PC-3 (cell line): Measurements from ENCODE around the gene ANKRD13B. TPM values are rescaled to one million over a fixed set of nuclear protein-coding genes. Genes with fewer than 3 reads are reported as not detected.
A peak's percentile ranks its signal among the peaks of the same experiment; 100 is the strongest.
"Not testable (repeated sequence)": the region's sequence is repeated elsewhere in the genome, so short reads cannot be mapped to it uniquely, and the experiment has no call there.

ENCODE experiments used
- ATAC-seq: fragments of 200-7000 bp; cut with Tn5 transposase; 2 replicates; pipeline ENCODE4 v1.9.1; 2020; ENCODE audit warnings: mild to moderate bottlenecking, moderate library complexity
- BruUV-seq: library from RNA; stranded (reverse); fragments of 400-500 nt; replicated peaks from 2 replicates; lab custom pipeline; 2021; lab: Mats Ljungman, UMichigan
- CTCF ChIA-PET: fragments of 300-600 bp; sonication (Branson Sonifier 250); formaldehyde crosslinking; loops from one replicate; lab custom pipeline; 2022; ENCODE audit warnings: antibody characterized with exemption; lab: Charles Lee
- POLR2A ChIA-PET: fragments of 300-600 bp; sonication (Branson Sonifier 250); formaldehyde crosslinking; loops from one replicate; lab custom pipeline; 2022; ENCODE audit warnings: antibody characterized with exemption; ENCODE audit not compliant: unreplicated experiment; lab: Charles Lee
- DNase-seq: peaks from one replicate; pipeline ENCODE4 v3.0.0-alpha.2; 2015
- H2AFZ ChIP-seq: fragments of 300-600 bp; sonication (generic); 2 replicates; pipeline ENCODE4 v1.6.0; 2016; ENCODE audit warnings: antibody characterized with exemption, low read length
- H3F3A ChIP-seq: fragments of 300-600 bp; sonication (generic); one replicate; pipeline ENCODE4 v1.6.0; 2017; ENCODE audit warnings: antibody characterized with exemption, low read length, control low read depth, mild to moderate bottlenecking; ENCODE audit not compliant: unreplicated experiment
- H3K27ac ChIP-seq: fragments of 300-600 bp; sonication (generic); 2 replicates; pipeline ENCODE4 v1.5.1; 2016; ENCODE audit warnings: mild to moderate bottlenecking, low read length
- H3K27me3 ChIP-seq: fragments of 300-600 bp; sonication (generic); 2 replicates; pipeline ENCODE4 v1.6.1; 2016; ENCODE audit warnings: low read length, mixed read lengths
- H3K36me3 ChIP-seq: fragments of 300-600 bp; sonication (generic); 2 replicates; pipeline ENCODE4 v1.6.1; 2016; ENCODE audit warnings: low read depth, mixed run types, low read length, mixed read lengths
- H3K4me1 ChIP-seq: fragments of 300-600 bp; sonication (generic); 2 replicates; pipeline ENCODE4 v1.5.1; 2016; ENCODE audit warnings: low read length; ENCODE audit not compliant: insufficient read depth
- H3K4me2 ChIP-seq: fragments of 300-600 bp; sonication (generic); 2 replicates; pipeline ENCODE4 v1.6.0; 2016; ENCODE audit warnings: low read length
- H3K4me3 ChIP-seq: fragments of 300-600 bp; sonication (generic); 2 replicates; pipeline ENCODE4 v1.5.1; 2016; ENCODE audit warnings: mild to moderate bottlenecking, low read length, mixed read lengths
- H3K79me2 ChIP-seq: fragments of 300-600 bp; sonication (generic); 2 replicates; pipeline ENCODE4 v1.6.1; 2017; ENCODE audit warnings: low read length, mixed read lengths
- H3K9ac ChIP-seq: fragments of 300-600 bp; sonication (generic); 2 replicates; pipeline ENCODE4 v1.6.0; 2016; ENCODE audit warnings: mild to moderate bottlenecking, low read length
- H3K9me2 ChIP-seq: fragments of 300-600 bp; sonication (generic); replicated peaks from 2 replicates; pipeline ENCODE4 v1.6.1; 2016; ENCODE audit warnings: mixed run types, low read length, mixed read lengths
- H3K9me3 ChIP-seq: fragments of 300-600 bp; sonication (generic); 2 replicates; pipeline ENCODE4 v1.6.1; 2016; ENCODE audit warnings: low read length, mixed read lengths
- H4K20me1 ChIP-seq: fragments of 300-600 bp; sonication (generic); 2 replicates; pipeline ENCODE4 v1.6.1; 2016; ENCODE audit warnings: low read length, mixed read lengths
- EZH2 ChIP-seq: fragments of 300-600 bp; sonication (generic); IDR thresholded peaks from one replicate; pipeline ENCODE4 v1.6.1; 2017; ENCODE audit warnings: antibody characterized with exemption, mild to moderate bottlenecking, low read length; ENCODE audit not compliant: unreplicated experiment
- EZH2phosphoT487 ChIP-seq: fragments of 300-600 bp; sonication (generic); IDR thresholded peaks from 2 replicates; pipeline ENCODE4 v1.6.1; 2018; ENCODE audit warnings: mild to moderate bottlenecking, antibody characterized with exemption, low read length, borderline replicate concordance
- intact Hi-C: fragments of 100-400 bp; cut with micrococcal nuclease; formaldehyde crosslinking; loops from 2 replicates; pipeline ENCODE4 v1.9.0; 2023
- total RNA-seq: library from RNA; depleted of rRNA; stranded (reverse); fragments of >200 nt; gene quantifications from 2 replicates; pipeline ENCODE4 v1.2.3, GENCODE V29; 2014
- TF ChIP-seq, protein P1 (sequence below): fragments of 300-600 bp; sonication (generic); conservative IDR thresholded peaks from 2 replicates; pipeline ENCODE4 v1.5.1; 2017; ENCODE audit warnings: antibody characterized with exemption, low read depth, mild to moderate bottlenecking, low read length

Gene ANKRD13B
- total RNA-seq, 1 experiment from 2014 or later: 11.2 TPM

DNA sequence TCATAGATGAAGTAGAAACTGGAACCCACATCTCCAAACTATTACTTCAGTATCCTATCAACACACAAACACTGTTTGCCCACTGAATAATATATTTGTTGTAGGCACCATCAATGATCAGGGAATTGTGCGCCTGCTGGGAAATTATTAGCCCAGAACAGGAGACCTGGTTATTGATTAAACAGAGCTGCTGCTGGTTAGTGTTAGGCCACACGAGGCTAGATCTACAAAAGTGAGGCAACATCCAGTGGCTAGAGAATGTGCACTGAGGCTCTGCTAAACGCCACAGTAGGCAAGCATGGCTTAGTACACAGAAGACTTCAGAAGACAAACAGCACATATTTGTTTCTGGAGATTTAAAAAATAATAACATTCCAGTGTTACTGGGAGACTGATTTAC is 37.1 kb upstream of the ANKRD13B start:
- no peaks in the 10 kb centered on the region for H4K20me1 ChIP-seq
- no peaks in the 10 kb centered on the region for H3K27me3 ChIP-seq
- H3K4me2 ChIP-seq: no peak overlapping the region
- H3K4me1 ChIP-seq: no peaks in the 10 kb centered on the region
- no peak for TF ChIP-seq EZH2phosphoT487
- TF ChIP-seq EZH2: no peak
- TF ChIP-seq, protein P1, sequence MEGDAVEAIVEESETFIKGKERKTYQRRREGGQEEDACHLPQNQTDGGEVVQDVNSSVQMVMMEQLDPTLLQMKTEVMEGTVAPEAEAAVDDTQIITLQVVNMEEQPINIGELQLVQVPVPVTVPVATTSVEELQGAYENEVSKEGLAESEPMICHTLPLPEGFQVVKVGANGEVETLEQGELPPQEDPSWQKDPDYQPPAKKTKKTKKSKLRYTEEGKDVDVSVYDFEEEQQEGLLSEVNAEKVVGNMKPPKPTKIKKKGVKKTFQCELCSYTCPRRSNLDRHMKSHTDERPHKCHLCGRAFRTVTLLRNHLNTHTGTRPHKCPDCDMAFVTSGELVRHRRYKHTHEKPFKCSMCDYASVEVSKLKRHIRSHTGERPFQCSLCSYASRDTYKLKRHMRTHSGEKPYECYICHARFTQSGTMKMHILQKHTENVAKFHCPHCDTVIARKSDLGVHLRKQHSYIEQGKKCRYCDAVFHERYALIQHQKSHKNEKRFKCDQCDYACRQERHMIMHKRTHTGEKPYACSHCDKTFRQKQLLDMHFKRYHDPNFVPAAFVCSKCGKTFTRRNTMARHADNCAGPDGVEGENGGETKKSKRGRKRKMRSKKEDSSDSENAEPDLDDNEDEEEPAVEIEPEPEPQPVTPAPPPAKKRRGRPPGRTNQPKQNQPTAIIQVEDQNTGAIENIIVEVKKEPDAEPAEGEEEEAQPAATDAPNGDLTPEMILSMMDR: no peak
- no peak overlapping the region for H2AFZ ChIP-seq
- no peaks in the 10 kb centered on the region for H3K9me3 ChIP-seq
- BruUV-seq: no TSS peak
- ATAC-seq: no peak
- DNase-seq: no peak
- intact Hi-C loops: no loop called here
- no peak overlapping the region for H3K4me3 ChIP-seq
- H3K27ac ChIP-seq: no peak overlapping the region
- H3K79me2 ChIP-seq: no peaks in the 10 kb centered on the region
- ChIA-PET POLR2A (no interaction called here), CTCF (no interaction called here)
- H3K36me3 ChIP-seq: no peaks in the 10 kb centered on the region
- no peaks in the 10 kb centered on the region for H3F3A ChIP-seq
- no peak overlapping the region for H3K9ac ChIP-seq
- no peaks in the 10 kb centered on the region for H3K9me2 ChIP-seq

DNA sequence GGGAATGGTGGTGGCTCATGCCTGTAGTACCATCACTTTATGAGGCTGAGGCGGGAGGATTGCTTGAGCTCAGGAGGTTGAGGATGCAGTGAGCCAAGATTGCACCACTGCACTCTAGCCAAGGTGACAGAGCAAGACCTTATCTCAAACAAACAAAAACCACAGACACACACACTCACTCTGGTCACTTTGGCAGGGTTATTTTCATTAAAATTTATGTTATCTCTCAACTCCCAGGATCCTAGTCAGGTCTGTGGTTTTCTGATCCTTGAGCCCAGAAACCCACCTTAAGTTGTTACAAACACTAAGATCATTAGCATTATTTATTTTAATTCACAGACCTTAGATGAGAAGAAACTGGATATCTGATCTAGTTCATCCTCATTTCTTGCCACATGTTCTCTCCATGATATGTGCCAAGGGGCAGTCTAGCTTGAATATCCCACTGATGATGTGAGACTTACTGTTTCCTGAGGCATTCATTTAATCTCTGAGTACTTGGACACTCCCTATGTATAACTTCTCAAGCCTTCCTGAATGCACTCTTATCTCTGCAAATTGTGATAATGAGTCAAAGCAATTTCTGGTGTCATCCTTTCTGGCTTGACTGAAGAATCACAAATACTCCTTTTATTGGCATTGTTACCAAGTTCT is 35.7 kb upstream of the ANKRD13B start:
- no TSS peak for BruUV-seq
- DNase-seq: peak; percentile 38
- no peak overlapping the region for H3K27ac ChIP-seq
- ChIA-PET POLR2A (no interaction called here), CTCF (no interaction called here)
- H3K27me3 ChIP-seq: no peaks in the 10 kb centered on the region
- no peaks in the 10 kb centered on the region for H3K79me2 ChIP-seq
- TF ChIP-seq EZH2phosphoT487: no peak
- TF ChIP-seq, protein P1: no peak
- no peak overlapping the region for H3K4me2 ChIP-seq
- H3K4me1 ChIP-seq: no peaks in the 10 kb centered on the region
- no peaks in the 10 kb centered on the region for H3F3A ChIP-seq
- peak; percentile 55; the same call in 1 of the 2 replicates for ATAC-seq
- H3K4me3 ChIP-seq: no peak overlapping the region
- H3K9ac ChIP-seq: no peak overlapping the region
- no peaks in the 10 kb centered on the region for H4K20me1 ChIP-seq
- H2AFZ ChIP-seq: no peak overlapping the region
- H3K9me2 ChIP-seq: no peaks in the 10 kb centered on the region
- intact Hi-C loops: no loop called here
- no peaks in the 10 kb centered on the region for H3K9me3 ChIP-seq
- no peaks in the 10 kb centered on the region for H3K36me3 ChIP-seq

DNA sequence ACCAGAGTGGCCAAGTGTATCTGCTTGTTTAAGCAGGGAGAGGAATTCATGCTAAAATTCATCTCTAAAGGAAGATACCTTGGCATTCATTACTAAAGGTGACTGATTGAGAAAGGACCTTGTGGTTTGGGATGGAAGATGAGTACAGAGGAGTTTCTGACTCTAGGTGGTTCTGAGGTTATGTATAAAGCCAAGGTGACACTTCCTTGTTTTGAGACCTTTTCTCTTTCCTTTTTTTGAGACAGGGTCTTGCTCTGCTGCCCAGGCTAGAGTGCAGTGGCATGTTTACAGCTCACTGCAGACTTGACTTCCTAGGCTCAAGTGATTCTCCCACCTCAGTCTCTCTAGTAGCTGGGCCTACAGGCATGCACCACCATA is 35.2 kb upstream of the ANKRD13B start:
- Histone ChIP-seq H3K36me3 (no peaks in the 10 kb centered on the region), H3F3A (no peaks in the 10 kb centered on the region), H3K79me2 (no peaks in the 10 kb centered on the region), H3K4me3 (no peak overlapping the region), H3K4me1 (no peaks in the 10 kb centered on the region), H4K20me1 (no peaks in the 10 kb centered on the region), H3K4me2 (no peak overlapping the region), H3K27ac (no peak overlapping the region), H2AFZ (no peak overlapping the region), H3K9me2 (no peaks in the 10 kb centered on the region), H3K27me3 (no peaks in the 10 kb centered on the region), H3K9ac (no peak overlapping the region), H3K9me3 (no peaks in the 10 kb centered on the region)
- TF ChIP-seq, protein P1: no peak
- TF ChIP-seq EZH2 (no peak), EZH2phosphoT487 (no peak)
- POLR2A ChIA-PET: no interaction called here
- CTCF ChIA-PET: no interaction called here
- no peak for ATAC-seq
- intact Hi-C loops: no loop called here
- no TSS peak for BruUV-seq
- no peak for DNase-seq

DNA sequence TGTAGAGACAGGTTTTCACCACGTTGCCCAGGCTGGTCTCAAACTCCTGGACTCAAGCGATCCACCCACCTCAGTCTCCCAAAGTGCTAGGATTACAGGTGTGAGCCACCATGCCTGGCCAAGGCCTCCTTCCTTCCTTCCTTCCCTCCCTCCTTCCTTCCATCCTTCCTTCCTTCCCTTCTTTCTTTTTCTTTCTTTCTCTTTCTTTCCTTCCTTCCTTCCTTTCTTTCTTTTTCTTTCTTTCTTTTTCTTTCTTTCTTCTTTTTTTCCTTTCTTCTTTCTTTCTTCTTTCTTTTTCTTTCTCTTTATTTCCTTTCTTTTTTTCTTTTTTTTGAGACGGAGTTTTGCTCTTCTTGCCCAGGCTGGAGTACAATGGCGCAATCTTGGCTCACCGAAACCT is 34.8 kb upstream of the ANKRD13B start:
- BruUV-seq, H3K27me3 ChIP-seq, H3K79me2 ChIP-seq, POLR2A ChIA-PET, H3K9me3 ChIP-seq, H3K4me1 ChIP-seq, H3K4me2 ChIP-seq, H3K4me3 ChIP-seq, H3K9ac ChIP-seq, DNase-seq, H2AFZ ChIP-seq, H3K27ac ChIP-seq, H3K36me3 ChIP-seq, H3F3A ChIP-seq, H3K9me2 ChIP-seq, H4K20me1 ChIP-seq, ATAC-seq, intact Hi-C loops, CTCF ChIA-PET: not testable (repeated sequence)
